Activated CD8-positive, alpha-beta memory T cell treated with anti-CD3 and anti-CD28 coated beads for 24 hours (primary cell): ENCODE data around the gene UBASH3A.
"Not testable (repeated sequence)": the region's sequence is repeated elsewhere in the genome, so short reads cannot be mapped to it uniquely, and the experiment has no call there.

Experiments used
- DNase-seq: peaks from one replicate; pipeline ENCODE4 v3.0.0-alpha.2; 2020

The UBASH3A gene

GRCh38 chr21:42453986-42454570 is 50.4 kb downstream of the UBASH3A start:
- DNase-seq: no peak

- DNase-seq: no peak
Measured at GRCh38 chr21:42454786-42455185, 51.1 kb downstream of the UBASH3A start.

- no peak for DNase-seq
Measured at GRCh38 chr21:42455196-42455595, 51.5 kb downstream of the UBASH3A start.

GRCh38 chr21:42455754-42456440 is 52.2 kb downstream of the UBASH3A start:
- DNase-seq: no peak

- no peak for DNase-seq
Measured at GRCh38 chr21:42456457-42456856, 52.8 kb downstream of the UBASH3A start.

GRCh38 chr21:42459082-42459460 is 55.4 kb downstream of the UBASH3A start:
- no peak for DNase-seq

GRCh38 chr21:42459546-42460215 is 56.0 kb downstream of the UBASH3A start:
- peak; percentile 42 for DNase-seq

- DNase-seq: peak; percentile 70
Measured at GRCh38 chr21:42460391-42461184, 56.9 kb downstream of the UBASH3A start.

GRCh38 chr21:42461185-42461520 is 57.5 kb downstream of the UBASH3A start:
- DNase-seq: no peak

GRCh38 chr21:42461881-42462877 is 58.5 kb downstream of the UBASH3A start:
- peak; percentile 28 for DNase-seq

GRCh38 chr21:42463861-42464515 is 60.3 kb downstream of the UBASH3A start:
- DNase-seq: peak; percentile 90

GRCh38 chr21:42465008-42465802 is 61.5 kb downstream of the UBASH3A start:
- DNase-seq: peak; percentile 54

- DNase-seq: no peak
Measured at GRCh38 chr21:42465803-42466127, 62.1 kb downstream of the UBASH3A start.

GRCh38 chr21:42466700-42467099 is 63.0 kb downstream of the UBASH3A start:
- DNase-seq: peak; percentile 50

- peak; percentile 55 for DNase-seq
Measured at GRCh38 chr21:42467140-42467983, 63.7 kb downstream of the UBASH3A start.

GRCh38 chr21:42468491-42469131 is 64.9 kb downstream of the UBASH3A start:
- DNase-seq: no peak

GRCh38 chr21:42469272-42469671 is 65.6 kb downstream of the UBASH3A start:
- no peak for DNase-seq

GRCh38 chr21:42469726-42470125 is 66.0 kb downstream of the UBASH3A start:
- not testable (repeated sequence) for DNase-seq

GRCh38 chr21:42471206-42471605 is 67.5 kb downstream of the UBASH3A start:
- DNase-seq: peak; percentile 47
